Suppressor macrophage (primary cell): ENCODE measurements around the gene PRICKLE1.
A peak's percentile ranks its signal among the peaks of the same experiment; 100 is the strongest.

Source experiments
- DNase-seq, 4 experiments: peaks; one replicate each; pipeline ENCODE4 v3.0.0-alpha.2; 2020 to 2022

Gene PRICKLE1

GRCh38 chr12:42447371-42447786 is 142.2 kb downstream of the PRICKLE1 start:
- no peak for DNase-seq

- DNase-seq = no peak
Observed at GRCh38 chr12:42446761-42447160, 142.8 kb downstream of the PRICKLE1 start.

- DNase-seq = no peak
Observed at GRCh38 chr12:42445891-42446290, 143.7 kb downstream of the PRICKLE1 start.

GRCh38 chr12:42444192-42444943 is 145.2 kb downstream of the PRICKLE1 start:
- no peak for DNase-seq

DNA sequence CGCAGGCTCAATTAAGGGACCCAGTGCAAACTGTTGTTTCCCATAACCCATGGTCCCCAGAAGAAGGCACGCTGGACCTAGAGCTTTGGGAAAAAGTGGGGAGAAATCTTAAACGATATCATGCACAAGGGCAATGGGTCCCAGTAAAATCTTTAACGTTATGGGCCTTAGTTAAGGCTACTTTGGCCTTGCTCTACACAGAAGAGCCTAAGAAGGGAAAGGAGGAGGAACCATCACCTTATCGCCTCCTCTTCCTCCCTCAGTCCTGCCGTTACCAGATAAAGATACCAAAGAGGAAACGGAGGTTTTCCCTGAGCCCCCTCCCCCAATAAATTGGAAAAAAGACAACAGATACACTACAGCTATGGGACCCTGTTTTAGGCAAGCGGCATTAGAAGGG is 146.7 kb downstream of the PRICKLE1 start:
- DNase-seq = no peak

GRCh38 chr12:42442311-42442759 is 147.2 kb downstream of the PRICKLE1 start:
- DNase-seq = no peak

GRCh38 chr12:42440608-42441007 is 148.9 kb downstream of the PRICKLE1 start:
- DNase-seq = no peak

DNA sequence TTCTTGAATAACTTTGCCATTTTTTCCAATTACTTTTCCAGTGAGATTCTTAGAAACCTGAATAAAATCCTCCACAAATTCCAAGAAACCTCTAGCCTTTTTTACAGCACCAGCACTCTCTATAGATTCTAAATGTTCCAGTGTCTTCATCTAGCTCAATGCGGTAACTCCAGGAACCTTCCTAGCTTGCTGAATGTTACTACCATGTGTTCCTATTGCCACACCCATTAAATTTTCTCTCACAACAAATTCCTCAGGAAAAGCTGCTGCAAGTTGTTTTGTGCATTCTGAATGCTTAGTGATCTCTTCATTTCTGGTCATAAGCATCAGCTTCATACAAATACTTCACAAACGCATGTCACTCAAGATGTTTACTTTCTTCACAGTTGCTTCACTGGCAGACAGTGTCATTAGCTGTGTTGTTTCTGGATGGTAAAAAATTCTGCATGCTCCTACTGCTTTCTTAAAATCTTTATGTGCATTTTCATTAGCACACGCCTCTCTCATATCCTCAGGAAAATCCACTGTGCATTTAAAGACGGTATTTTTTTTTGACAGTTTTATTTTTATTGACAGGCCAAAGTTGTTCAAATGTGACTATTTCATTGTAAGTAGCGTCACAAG is 156.9 kb downstream of the PRICKLE1 start:
- DNase-seq = no peak

DNA sequence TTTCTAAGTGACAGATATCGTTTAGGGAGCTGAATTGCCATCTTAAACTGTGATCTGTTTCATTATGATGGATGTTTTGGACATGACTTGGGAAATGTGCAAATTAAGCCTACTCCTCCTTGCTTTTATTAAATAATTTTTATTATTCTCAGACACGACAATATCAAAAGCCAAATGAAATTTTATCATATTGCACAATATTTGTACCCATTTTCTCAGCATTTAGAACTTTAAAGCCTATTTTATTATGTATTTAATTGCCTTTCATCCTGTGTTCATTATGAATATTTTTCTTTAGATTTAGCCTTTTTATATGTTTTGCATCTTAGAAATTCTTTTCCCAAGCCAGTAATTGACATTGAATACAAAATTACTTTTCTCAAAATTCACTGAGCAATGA is 160.7 kb downstream of the PRICKLE1 start:
- no peak for DNase-seq

GRCh38 chr12:42426746-42427145 is 162.8 kb downstream of the PRICKLE1 start:
- peak; percentile 6 to 49 (median 34) for DNase-seq

DNA sequence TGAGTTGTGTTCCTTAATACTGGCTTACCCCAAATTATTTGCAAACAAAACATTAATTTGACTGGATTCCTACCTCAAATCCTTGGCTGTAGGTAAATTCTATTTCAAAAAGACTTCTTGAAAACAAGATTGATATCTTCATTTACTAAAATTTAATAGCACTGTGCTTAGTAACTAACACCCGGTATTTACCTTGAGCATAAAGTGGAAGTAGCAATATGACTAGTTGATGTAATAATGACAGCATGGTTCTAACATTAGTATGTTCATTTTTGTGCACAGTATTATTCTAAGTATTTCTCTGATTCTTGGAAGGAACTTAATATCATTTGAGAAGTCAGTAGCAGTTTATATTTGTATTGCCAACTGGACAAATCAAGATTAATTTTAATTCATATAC is 166.8 kb downstream of the PRICKLE1 start:
- peak in 2 of 4 experiments; percentile 27 to 31 for DNase-seq

- peak; percentile 15 to 59 (median 34) for DNase-seq
Observed at GRCh38 chr12:42421844-42422779, 167.4 kb downstream of the PRICKLE1 start.

DNA sequence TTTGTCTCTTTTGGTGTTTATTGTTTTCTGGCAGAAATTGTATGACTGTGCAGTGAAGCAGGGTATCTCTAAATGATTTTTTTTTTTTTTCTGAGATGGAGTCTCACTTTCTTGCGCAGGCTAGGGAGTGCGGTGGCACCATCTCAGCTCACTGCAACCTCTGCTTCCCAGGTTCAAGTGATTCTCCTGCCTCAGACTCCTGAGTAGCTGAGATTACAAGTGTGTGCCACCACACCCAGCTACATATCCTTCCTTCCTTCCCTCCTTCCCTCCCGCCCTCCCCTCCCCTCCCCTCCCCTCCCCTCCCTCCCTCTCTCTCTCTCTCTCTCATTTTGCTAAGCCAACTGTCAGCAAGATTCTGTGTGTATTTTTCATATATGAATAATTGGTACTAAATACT is 169.2 kb downstream of the PRICKLE1 start:
- DNase-seq = no peak

DNA sequence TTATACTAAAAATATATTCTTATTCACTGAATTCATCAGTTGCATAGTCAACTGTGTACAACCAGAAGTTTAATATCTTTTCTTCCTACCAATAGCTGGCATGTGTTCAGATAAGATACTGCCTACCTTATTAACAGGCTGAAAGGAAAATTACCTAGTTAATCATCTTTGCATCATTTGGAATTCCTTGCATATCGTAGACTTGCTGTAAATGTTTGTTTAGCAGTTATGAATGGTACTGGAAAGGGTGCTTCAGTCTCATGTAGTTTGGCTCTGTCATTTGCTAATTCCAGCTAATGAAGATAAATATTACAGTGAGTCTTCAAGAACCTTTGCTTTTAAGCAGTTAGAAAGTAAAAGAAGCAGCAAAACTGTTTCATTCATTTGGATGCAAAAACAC is 179.2 kb downstream of the PRICKLE1 start:
- DNase-seq = no peak

- DNase-seq = no peak
Observed at GRCh38 chr12:42409471-42409870, 180.1 kb downstream of the PRICKLE1 start.

- DNase-seq = no peak
Observed at GRCh38 chr12:42407306-42407705, 182.2 kb downstream of the PRICKLE1 start.
